Fibroblast of skin of left biceps (primary cell): ENCODE results near the gene SMIM24.

ENCODE experiments used
- DNase-seq, 2 experiments: peaks; one replicate each; pipeline ENCODE4 v3.0.0-alpha.2; 2013; ENCODE audit warnings: low read depth in 2 of 2

The SMIM24 gene

DNA sequence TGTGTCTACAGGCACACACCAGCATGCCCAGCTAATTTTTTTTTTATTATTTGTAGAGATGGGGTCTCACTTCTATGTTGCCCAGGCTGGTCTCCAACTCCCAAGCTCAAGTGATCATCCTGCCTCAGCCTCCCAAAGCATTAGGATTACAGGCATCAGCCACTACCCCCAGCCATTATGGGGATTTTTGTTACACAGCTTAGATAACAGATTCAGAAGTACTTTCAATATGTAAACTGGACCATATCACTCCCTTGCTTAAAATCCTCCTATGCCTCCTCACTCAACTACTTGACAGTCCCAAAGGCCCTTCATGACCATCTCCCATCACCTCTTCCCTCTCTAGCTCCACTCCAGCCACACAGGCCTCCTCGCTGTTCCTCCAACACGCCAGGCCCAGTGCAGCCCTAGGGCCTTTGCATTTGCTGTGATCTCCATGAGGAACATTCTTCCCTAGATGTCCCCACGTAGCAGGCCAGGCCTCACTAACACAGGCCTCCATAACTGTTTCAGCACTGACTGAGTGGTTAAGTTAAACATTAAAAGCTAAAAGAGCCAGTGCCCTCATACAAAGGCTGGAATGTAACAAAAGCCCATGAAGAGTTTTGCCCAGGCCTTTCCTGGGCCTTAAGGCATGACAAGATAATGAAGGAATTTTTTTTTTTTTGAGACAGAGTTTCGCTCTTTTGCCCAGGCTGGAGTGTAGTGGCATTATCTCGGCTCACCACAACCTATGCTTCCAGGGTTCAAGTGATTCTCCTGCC, 17.6 kb upstream of the SMIM24 start:
- no peak for DNase-seq

DNA sequence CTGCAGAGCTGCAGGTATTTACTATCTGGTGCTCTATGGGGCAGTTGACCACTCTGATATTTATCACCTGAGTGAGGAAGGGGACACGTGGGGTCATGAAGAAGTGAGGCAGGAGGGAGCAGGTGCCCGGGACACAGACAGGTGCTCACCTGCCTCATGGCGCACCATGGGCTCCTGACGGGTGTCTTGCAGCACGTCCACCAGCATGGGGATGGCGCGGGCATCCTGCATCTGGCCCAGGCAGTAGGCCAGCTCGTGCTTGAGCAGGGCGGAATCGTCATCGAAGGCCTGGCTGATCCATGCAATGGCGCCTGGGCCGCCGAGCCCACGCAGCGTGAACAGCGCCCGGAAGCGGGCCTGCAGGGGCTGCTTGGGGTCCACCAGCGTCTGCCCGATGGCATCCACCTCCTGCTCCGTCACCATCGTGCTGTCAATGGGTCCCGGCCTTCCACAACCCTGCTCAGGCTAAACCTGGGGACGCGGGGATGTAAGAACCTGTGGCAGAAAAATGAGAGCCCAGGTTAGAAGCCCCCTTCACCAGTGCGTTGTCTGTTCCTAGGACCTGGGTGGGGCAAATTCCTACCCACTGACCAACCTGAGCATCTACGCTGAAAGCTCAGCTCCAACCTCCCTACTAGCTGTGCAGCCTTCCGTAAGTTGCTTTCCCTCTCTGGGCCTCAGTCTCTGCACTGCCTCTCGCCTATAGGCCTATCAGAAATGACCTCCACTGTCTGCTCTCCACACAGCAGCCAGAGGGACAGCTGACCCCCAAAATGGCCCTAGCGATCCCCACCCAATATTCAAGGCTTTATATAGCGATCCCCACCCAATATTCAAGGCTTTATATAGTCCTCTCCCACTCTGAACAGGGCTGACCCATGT, 16.3 kb upstream of the SMIM24 start:
- no peak for DNase-seq

DNA sequence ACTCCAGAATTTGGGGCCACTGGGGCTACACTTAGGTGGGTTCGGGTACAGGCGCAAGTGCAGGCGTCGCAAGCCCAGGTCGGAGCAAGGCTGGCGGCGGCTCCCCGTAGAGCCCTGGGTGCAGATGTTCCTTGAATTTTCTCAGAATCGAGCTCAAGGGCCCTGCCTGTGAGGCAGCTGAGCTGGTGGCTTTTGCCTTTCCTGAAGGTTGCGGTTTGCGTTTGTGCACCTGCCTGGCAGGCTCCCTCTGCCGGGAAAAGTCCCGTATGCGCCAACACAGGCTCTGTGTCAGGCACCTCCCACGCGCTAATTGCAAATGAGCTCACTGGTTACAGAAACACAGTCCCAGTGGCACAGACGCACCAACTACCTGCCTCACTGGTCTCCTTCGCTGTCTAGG, 14.2 kb upstream of the SMIM24 start:
- no peak for DNase-seq

DNA sequence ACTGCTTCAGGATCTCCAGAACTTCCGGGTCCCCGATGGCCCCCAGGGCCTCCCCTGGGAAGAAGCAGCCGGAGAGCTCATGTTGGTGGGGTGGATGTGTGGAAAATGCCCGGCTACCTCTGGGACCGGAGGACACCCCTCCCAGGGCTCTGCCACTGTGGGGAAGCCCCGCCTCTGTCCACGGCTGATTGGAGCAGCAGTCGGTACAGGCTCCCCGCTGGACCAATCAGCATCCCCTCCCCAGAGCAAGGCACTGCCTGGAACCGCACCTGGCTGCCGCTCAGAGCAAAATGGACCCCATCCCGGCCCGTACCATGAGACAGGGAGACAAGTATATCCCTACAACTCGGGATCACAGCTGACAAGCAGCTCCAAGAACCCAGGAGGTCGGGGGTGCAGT, 13.7 kb upstream of the SMIM24 start:
- DNase-seq: no peak

- no peak for DNase-seq
Measured at GRCh38 chr19:3493651-3494050, 13.3 kb upstream of the SMIM24 start.

DNA sequence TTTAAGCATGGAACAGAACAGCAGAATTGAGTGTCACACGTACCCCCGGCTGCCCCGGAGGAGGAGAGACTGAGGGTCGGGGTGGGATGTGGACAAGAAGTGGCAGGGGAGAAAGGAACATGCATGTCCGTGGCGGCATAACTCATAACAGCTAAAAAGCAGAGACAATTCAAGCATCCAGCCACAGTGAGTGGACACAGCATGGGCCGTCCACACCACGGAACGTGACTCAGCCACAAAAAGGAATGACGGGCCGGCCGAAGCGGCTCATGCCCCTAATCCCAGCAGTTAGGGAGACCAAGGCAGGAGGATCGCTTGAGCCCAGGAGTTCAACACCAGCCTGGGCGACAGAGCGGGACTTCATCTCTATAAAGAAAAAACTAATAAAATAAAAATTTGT, 12.6 kb upstream of the SMIM24 start:
- DNase-seq: no peak

GRCh38 chr19:3492131-3492839, 12.0 kb upstream of the SMIM24 start:
- DNase-seq: no peak

GRCh38 chr19:3491396-3492119, 11.2 kb upstream of the SMIM24 start:
- DNase-seq: no peak

DNA sequence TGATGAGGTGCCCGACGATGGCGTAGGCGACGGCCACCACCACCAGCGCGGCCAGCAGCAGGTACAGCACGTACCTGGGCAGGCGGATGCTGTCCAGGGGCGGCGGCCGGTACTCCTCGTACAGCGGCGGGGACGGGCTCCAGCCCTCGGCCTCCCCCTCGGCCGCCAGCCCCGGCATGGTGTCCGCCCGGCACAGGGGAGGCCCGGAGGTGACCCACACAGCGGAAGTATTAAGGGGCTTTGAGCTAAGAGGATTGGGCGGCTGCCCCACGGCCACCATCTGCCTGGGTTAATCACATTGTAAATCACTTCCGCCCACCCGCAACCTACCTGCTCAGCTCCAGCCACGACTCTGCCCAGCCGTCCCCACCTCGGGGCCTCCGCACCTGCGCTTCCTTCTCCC, 2.9 kb upstream of the SMIM24 start, which contains the start of gene SMIM44:
Gene SMIM44 (minus strand): TSS at position 216 of the 403 bp plus-strand sequence. CDS start 38 bp downstream, at position 178.
- DNase-seq: no peak

GRCh38 chr19:3482507-3483225, 2.3 kb upstream of the SMIM24 start:
- DNase-seq: no peak

- DNase-seq: no peak
Measured at GRCh38 chr19:3481241-3482090, 1.1 kb upstream of the SMIM24 start.

DNA sequence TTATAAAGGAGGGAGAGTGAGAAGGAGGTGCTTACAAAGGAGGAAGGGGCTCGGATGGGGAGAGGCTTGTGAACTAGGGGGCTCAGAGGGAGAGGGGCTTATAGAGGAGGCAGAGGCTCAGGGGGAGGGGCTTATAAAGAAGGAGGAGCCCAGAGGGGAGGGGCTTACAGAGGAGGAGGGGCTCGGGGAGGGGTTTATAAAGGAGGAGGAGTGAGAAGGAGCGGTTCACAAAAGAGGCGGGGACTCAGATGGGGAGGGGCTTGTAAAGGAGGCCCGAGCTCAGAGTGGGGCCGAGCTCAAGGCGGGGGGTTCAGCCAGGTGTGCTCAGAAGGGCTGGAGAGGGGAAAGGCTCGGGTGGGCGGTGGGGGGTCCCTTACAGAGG, 500 bp downstream of the SMIM24 start:
- no peak for DNase-seq

DNA sequence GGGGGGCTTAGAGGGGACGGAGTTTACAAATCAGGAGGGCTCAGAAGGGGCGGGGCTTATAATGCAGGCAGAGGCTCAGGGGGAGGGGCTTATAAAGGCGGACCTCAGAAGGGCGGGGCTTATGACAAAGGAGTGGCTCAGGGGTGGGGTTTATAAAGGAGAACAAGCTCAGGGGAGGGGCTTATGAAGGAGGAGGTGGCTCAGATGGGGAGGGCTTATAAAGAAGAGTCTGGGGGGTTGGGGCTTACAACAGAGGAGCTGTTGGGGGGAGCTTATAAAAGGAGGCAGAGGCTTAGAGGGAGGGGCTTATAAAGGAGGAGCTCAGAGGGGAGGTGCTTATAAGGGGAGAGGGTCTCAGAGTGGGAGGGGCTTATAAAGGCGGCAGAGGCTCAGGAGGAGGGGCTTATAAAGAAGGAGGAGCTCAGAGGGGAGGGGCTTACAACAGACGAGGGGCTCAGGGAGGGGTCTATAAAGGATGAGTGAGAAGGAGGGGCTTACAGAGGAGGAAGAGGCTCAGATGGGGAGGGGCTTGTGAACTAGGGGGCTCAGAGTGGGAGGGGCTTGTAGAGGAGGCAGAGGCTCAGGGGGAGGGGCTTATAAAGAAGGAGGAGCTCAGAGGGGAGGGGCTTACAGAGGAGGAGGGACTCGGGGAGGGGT, 1.0 kb downstream of the SMIM24 start:
- DNase-seq: no peak

DNA sequence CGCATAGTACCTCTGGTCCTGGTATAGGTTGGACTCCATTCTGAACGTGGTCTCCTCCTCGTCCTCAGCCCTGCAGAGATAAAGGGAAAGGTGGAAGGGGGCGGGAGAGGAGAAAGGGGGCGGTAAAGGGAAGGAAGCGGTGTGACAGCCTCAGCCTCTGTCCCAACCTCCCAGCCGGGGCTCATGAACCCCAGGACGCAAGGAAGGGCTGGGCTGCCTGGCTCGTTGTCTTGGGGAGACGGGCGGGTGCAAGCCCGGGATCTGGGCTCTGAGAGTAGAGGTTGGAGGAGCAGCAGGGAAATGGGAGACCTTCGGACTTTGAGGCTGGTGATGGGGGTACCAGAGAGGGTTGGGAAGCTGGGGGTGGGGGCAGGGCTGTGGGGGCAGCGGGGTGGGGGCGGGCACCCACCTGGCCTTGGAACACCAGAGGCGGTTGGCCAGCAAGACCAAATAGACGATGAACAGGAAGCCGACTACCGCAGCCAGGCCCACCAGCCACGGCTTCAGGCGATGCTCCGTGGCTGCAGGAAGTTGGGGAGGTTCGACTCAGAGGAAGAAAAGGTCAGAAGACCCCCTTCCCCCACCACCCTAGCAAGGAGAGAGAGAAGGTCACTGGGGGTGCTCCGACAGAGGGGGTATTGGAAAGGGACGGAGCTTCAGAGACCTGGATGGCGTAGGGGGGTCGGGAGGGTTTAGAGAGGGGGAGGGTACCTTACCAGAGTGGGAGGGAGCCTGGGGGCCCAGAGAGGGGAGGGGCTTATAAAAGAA, 1.7 kb downstream of the SMIM24 start:
- no peak for DNase-seq

DNA sequence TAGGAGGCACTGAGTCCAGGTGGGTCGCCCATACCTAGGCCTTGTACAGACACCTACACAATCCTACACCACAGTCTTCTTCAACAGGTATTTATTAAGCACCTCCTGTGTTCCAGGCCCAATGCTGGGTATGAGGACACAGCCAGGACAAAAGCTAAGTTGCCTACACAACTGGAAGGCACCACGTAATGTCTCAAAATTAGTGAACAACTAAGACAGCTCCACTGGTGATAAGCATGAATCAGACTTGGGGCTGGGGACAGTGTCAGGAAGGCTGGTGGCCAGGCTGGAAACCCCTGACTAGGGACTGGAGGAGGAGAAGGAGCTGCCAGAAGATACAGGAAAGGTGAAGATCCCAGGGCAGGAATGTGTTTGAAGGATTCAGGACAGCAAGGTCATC, 2.4 kb downstream of the SMIM24 start:
- DNase-seq: no peak

DNA sequence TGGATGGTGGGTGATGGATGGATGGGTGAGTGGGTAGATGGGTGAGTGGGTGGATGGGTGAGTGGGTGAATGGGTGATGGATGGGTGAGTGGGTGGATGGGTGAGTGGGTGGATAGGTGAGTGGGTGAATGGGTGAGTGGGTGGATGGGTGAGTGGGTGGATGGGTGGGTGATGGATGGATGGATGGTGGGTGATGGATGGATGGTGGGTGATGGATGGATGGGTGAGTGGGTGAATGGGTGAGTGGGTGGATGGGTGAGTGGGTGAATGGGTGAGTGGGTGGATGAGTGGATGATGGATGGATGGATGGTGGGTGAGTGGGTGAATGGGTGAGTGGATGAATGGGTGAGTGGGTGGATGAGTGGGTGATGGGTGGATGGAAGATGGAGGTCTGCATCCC, 2.8 kb downstream of the SMIM24 start:
- no peak for DNase-seq

GRCh38 chr19:3476830-3477229, 3.5 kb downstream of the SMIM24 start:
- DNase-seq: no peak

- no peak for DNase-seq
Measured at GRCh38 chr19:3475449-3475848, 4.9 kb downstream of the SMIM24 start.

- no peak for DNase-seq
Measured at GRCh38 chr19:3474614-3475013, 5.7 kb downstream of the SMIM24 start.
